B cell (primary cell): ENCODE data around the gene CMTM8. TPM values are rescaled to one million over a fixed set of nuclear protein-coding genes. Genes with fewer than 3 reads are reported as not detected.

Experiments
- ATAC-seq: fragments of 200-7000 bp; cut with Tn5 transposase; one replicate; pipeline ENCODE4 v1.10.0; 2021; ENCODE audit warnings: low read depth, mild to moderate bottlenecking, moderate number of reproducible peaks, moderate library complexity
- CTCF ChIA-PET: fragments of 350-600 bp; sonication (Branson Sonifier 250); formaldehyde crosslinking; loops from one replicate; lab custom pipeline; 2021; ENCODE audit warnings: antibody characterized with exemption, inconsistent platforms; lab: Charles Lee
- POLR2A ChIA-PET: fragments of 350-600 bp; sonication (Branson Sonifier 250); formaldehyde crosslinking; loops from one replicate; lab custom pipeline; 2021; ENCODE audit warnings: antibody characterized with exemption; lab: Charles Lee
- DNase-seq: peaks from one replicate; pipeline ENCODE4 v3.0.0; 2013
- H2AFZ ChIP-seq: 2 replicates; pipeline ENCODE4 v1.6.1; 2012; ENCODE audit warnings: mild to moderate bottlenecking, low read depth, low read length; ENCODE audit not compliant: insufficient read depth, poor library complexity, severe bottlenecking
- H3K27ac ChIP-seq, 2 donors: 1 replicate in 1 of 2; 2 replicates in 1 of 2; pipeline ENCODE4 v1.5.1; 2012 to 2013; ENCODE audit warnings: low read length in 2 of 2, mild to moderate bottlenecking in 2 of 2, moderate library complexity in 1 of 2
- H3K27me3 ChIP-seq, 4 experiments: fragments of 200-600 bp in 1 of 4; sonication (generic) in 1 of 4; replicated peaks in 1 of 4; 1 replicate in 2 of 4; 2 replicates in 2 of 4; pipeline versions ENCODE4 v1.6.1 to v1.7.0; 2013 to 2016; ENCODE audit warnings: low read length in 3 of 4, mild to moderate bottlenecking in 2 of 4, mixed read lengths in 1 of 4, moderate library complexity in 1 of 4; ENCODE audit not compliant: insufficient read depth in 4 of 4, control insufficient read depth in 3 of 4; ENCODE audit errors: control extremely low read depth in 1 of 4
- H3K36me3 ChIP-seq, 2 experiments: replicated peaks in 1 of 2; 1 replicate in 1 of 2; 2 replicates in 1 of 2; pipeline versions ENCODE4 v1.6.1 to v1.7.1; 2013; ENCODE audit warnings: low read length in 1 of 2; ENCODE audit not compliant: insufficient read depth in 2 of 2, control insufficient read depth in 1 of 2; ENCODE audit errors: control extremely low read depth in 1 of 2, extremely low read depth in 1 of 2
- H3K4me1 ChIP-seq, 2 donors: fragments of 200-600 bp in 1 of 2; sonication (generic) in 1 of 2; 1 replicate in 1 of 2; 2 replicates in 1 of 2; pipeline versions ENCODE4 v1.5.1 to v1.6.1; 2013 to 2017; ENCODE audit warnings: low read length in 2 of 2; ENCODE audit not compliant: control insufficient read depth in 2 of 2, insufficient read depth in 2 of 2
- H3K4me2 ChIP-seq: replicated peaks from 2 replicates; pipeline ENCODE3; 2012; ENCODE audit warnings: mild to moderate bottlenecking, low read depth, low read length; ENCODE audit not compliant: poor library complexity, severe bottlenecking
- H3K4me3 ChIP-seq, 5 experiments: fragments of 200-600 bp in 1 of 5; sonication (generic) in 1 of 5; 1 replicate in 3 of 5; 2 replicates in 2 of 5; pipeline versions ENCODE4 v1.5.1 to v1.7.0; 2011 to 2016; ENCODE audit warnings: low read length in 4 of 5, mild to moderate bottlenecking in 4 of 5, low read depth in 2 of 5, control low read depth in 1 of 5, moderate library complexity in 1 of 5; ENCODE audit not compliant: insufficient read depth in 1 of 5; ENCODE audit errors: control extremely low read depth in 1 of 5, extremely low read depth in 1 of 5
- H3K79me2 ChIP-seq: fragments of 200-600 bp; sonication (generic); one replicate; pipeline ENCODE4 v1.6.0; 2016; ENCODE audit warnings: low read length; ENCODE audit not compliant: control insufficient read depth, insufficient read depth
- H3K9ac ChIP-seq: fragments of 200-600 bp; sonication (generic); 2 replicates; pipeline ENCODE4 v1.6.1; 2017; ENCODE audit warnings: mild to moderate bottlenecking, low read length, moderate library complexity
- H3K9me3 ChIP-seq, 3 donors: one replicate each; pipeline versions ENCODE4 v1.6.1 to v1.7.1; 2013; ENCODE audit warnings: low read length in 2 of 3; ENCODE audit not compliant: control insufficient read depth in 2 of 3, insufficient read depth in 1 of 3; ENCODE audit errors: control extremely low read depth in 1 of 3
- H4K20me1 ChIP-seq: 2 replicates; pipeline ENCODE4 v1.6.0; 2012; ENCODE audit warnings: mild to moderate bottlenecking, low read length; ENCODE audit not compliant: insufficient read depth, control insufficient read depth, poor library complexity, severe bottlenecking
- H3K27ac Mint-ChIP-seq: one replicate; pipeline ENCODE4 v1.8.0; 2021; ENCODE audit warnings: mixed read lengths
- H3K27me3 Mint-ChIP-seq: one replicate; pipeline ENCODE4 v1.8.0; 2021; ENCODE audit warnings: mixed read lengths
- H3K4me1 Mint-ChIP-seq: one replicate; pipeline ENCODE4 v1.8.0; 2021; ENCODE audit warnings: mixed read lengths
- H3K4me3 Mint-ChIP-seq: one replicate; pipeline ENCODE4 v1.8.0; 2021; ENCODE audit warnings: mixed read lengths
- H3K9me3 Mint-ChIP-seq: one replicate; pipeline ENCODE4 v1.8.0; 2022; ENCODE audit warnings: mixed read lengths; ENCODE audit not compliant: insufficient read depth
- CTCF ChIP-seq: fragments of 200-600 bp; IDR thresholded peaks from one replicate; pipeline ENCODE4 v1.8.0; 2022; ENCODE audit warnings: antibody characterized with exemption, mild to moderate bottlenecking
- EZH2 ChIP-seq: IDR thresholded peaks from 2 replicates; pipeline ENCODE4 v1.6.1; 2012; ENCODE audit warnings: borderline replicate concordance, low read depth, mild to moderate bottlenecking, moderate library complexity, low read length; ENCODE audit not compliant: insufficient read depth, poor library complexity, severe bottlenecking
- WGBS: methylation state at CpG from one replicate; pipeline ENCODE4 v1.1.5; 2013; ENCODE audit warnings: missing lambda C conversion rate; ENCODE audit not compliant: insufficient coverage; 5-methylcytosine and 5-hydroxymethylcytosine counted together
- intact Hi-C: fragments of 100-400 bp; cut with micrococcal nuclease; formaldehyde crosslinking; loops from one replicate; pipeline ENCODE4 v1.10.0; 2022
- polyA plus RNA-seq: library from polyadenylated mRNA; depleted of rRNA; stranded (reverse); fragments of >200 nt; gene quantifications from 2 replicates; pipeline ENCODE4 v1.2.3, GENCODE V29; 2012
- total RNA-seq, 2 donors: library from RNA; stranded (reverse); fragments of 120-200 nt in 1 of 2; gene quantifications; 1 replicate in 1 of 2; 2 replicates in 1 of 2; pipeline versions ENCODE4 v1.2.3 to v1.2.4, GENCODE V29; 2013 to 2022

CMTM8 gene
- total and polyA plus RNA-seq, 2 donors (not counting 1 experiment from before 2014, with no cell fraction given): 0.25 to 0.28 TPM

GRCh38 chr3:32352563-32352962 lies 114.1 kb downstream of the CMTM8 start:
- ChIA-PET CTCF (no interaction called here), POLR2A (no interaction called here)
- Histone ChIP-seq H3K4me2 (no peak overlapping the region), H4K20me1 (no peaks in the 10 kb centered on the region), H3K4me3 (no peak overlapping the region), H3K27ac (no peak overlapping the region), H3K79me2 (no peaks in the 10 kb centered on the region), H3K27me3 (no peaks in the 10 kb centered on the region), H3K36me3 (no peaks in the 10 kb centered on the region), H2AFZ (no peak overlapping the region), H3K9ac (no peak overlapping the region), H3K4me1 (no peaks in the 10 kb centered on the region), H3K9me3 (no peaks in the 10 kb centered on the region)
- H3K9me3 Mint-ChIP-seq: no peaks in the 10 kb centered on the region
- DNase-seq (no peak), ATAC-seq (no peak)
- no peak overlapping the region for H3K4me3 Mint-ChIP-seq
- peaks cover 3% of the 10 kb centered on the region for H3K4me1 Mint-ChIP-seq
- TF ChIP-seq EZH2 (no peak), CTCF (no peak)
- intact Hi-C loops: no loop called here
- no peak overlapping the region for H3K27ac Mint-ChIP-seq
- H3K27me3 Mint-ChIP-seq: peaks cover 7% of the 10 kb centered on the region

DNA sequence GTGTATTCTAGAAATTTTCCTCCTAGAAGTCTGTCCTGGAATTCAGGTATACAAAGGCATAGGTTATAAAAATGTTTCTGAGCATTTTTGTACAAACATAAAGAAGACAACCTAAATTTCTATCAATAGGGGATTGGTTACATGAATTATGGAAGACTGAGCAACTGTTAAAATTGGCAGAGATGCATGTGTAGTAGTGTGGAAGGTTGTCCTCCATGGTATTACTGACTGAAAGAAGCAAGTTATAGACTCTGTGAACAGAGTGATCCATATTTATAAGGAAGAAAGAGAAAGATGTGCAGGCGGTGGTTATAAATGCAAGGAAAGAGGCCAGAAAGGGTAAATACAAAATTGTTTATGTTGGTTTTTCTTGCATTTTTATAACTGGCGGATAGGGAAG lies 114.9 kb downstream of the CMTM8 start:
- POLR2A ChIA-PET: no interaction called here
- CTCF ChIA-PET: interaction anchor here (0.8 to 1.4 kb wide), 2 partner anchors 22 to 114 kb away, joined by 3 read pairs; no protein-coding TSS in a partner anchor
- no peak overlapping the region for H3K4me3 Mint-ChIP-seq

More for the DNA sequence above, 114.9 kb downstream of the CMTM8 start:
- H3K36me3 ChIP-seq: no peaks in the 10 kb centered on the region
- no peak overlapping the region for H3K4me3 ChIP-seq
- no peak overlapping the region for H2AFZ ChIP-seq
- Mint-ChIP-seq H3K27ac (no peak overlapping the region), H3K9me3 (no peaks in the 10 kb centered on the region), H3K27me3 (peaks cover 7% of the 10 kb centered on the region), H3K4me1 (no peaks in the 10 kb centered on the region)
- H3K27ac ChIP-seq: no peak overlapping the region
- 100% methylated on average over 1 of the region's 2 CpGs for WGBS
- no peak for DNase-seq
- H3K4me1 ChIP-seq: no peaks in the 10 kb centered on the region
- intact Hi-C loops: no loop called here
- H3K27me3 ChIP-seq: no peaks in the 10 kb centered on the region
- no peak for TF ChIP-seq CTCF
- no peak for TF ChIP-seq EZH2
- no peak overlapping the region for H3K9ac ChIP-seq
- H3K9me3 ChIP-seq: no peaks in the 10 kb centered on the region
- ATAC-seq: no peak
- H3K79me2 ChIP-seq: no peaks in the 10 kb centered on the region
- no peak overlapping the region for H3K4me2 ChIP-seq
- no peaks in the 10 kb centered on the region for H4K20me1 ChIP-seq
